AML-193 (cell line): ENCODE measurements around the gene TIMM44.
A peak's percentile ranks its signal among the peaks of the same experiment; 100 is the strongest.

Source experiments
- DNase-seq, 2 experiments: peaks; one replicate each; lab custom pipeline; 2025; lab: John Stamatoyannopoulos, UW

Gene TIMM44

GRCh38 chr19:7914099-7914498 lies 29.4 kb downstream of the TIMM44 start:
- no peak for DNase-seq

GRCh38 chr19:7913652-7914051 lies 29.8 kb downstream of the TIMM44 start:
- DNase-seq: no peak

- DNase-seq: no peak
Observed at GRCh38 chr19:7912697-7913564, 30.5 kb downstream of the TIMM44 start.

GRCh38 chr19:7912144-7912696 lies 31.2 kb downstream of the TIMM44 start:
- no peak for DNase-seq

GRCh38 chr19:7911508-7912143 lies 31.8 kb downstream of the TIMM44 start:
- no peak for DNase-seq

- no peak for DNase-seq
Observed at GRCh38 chr19:7910321-7911161, 32.9 kb downstream of the TIMM44 start.

GRCh38 chr19:7909471-7910067 lies 33.9 kb downstream of the TIMM44 start:
- no peak for DNase-seq

GRCh38 chr19:7908742-7909461 lies 34.6 kb downstream of the TIMM44 start:
- no peak for DNase-seq

- DNase-seq: no peak
Observed at GRCh38 chr19:7908078-7908699, 35.3 kb downstream of the TIMM44 start.

GRCh38 chr19:7907544-7907943 lies 35.9 kb downstream of the TIMM44 start:
- DNase-seq: no peak

GRCh38 chr19:7907122-7907521 lies 36.3 kb downstream of the TIMM44 start:
- no peak for DNase-seq

GRCh38 chr19:7905859-7906258 lies 37.6 kb downstream of the TIMM44 start:
- DNase-seq: no peak

- DNase-seq: no peak
Observed at GRCh38 chr19:7905268-7905667, 38.2 kb downstream of the TIMM44 start.

GRCh38 chr19:7904074-7905020 lies 39.1 kb downstream of the TIMM44 start:
- no peak for DNase-seq

- peak; percentile 97 for DNase-seq
Observed at GRCh38 chr19:7903244-7904073, 40.0 kb downstream of the TIMM44 start, which contains the start of gene MAP2K7. Gene MAP2K7, plus strand, starts transcription at chr19:7903877. Its CDS starts 68 bp downstream, at chr19:7903945.

- DNase-seq: no peak
Observed at GRCh38 chr19:7902796-7903243, 40.6 kb downstream of the TIMM44 start.

- no peak for DNase-seq
Observed at GRCh38 chr19:7901337-7901736, 42.1 kb downstream of the TIMM44 start.

GRCh38 chr19:7900931-7901330 lies 42.5 kb downstream of the TIMM44 start:
- no peak for DNase-seq
